HCT116 (cell line): ENCODE measurements around the gene CD84. TPM values are rescaled to one million over a fixed set of nuclear protein-coding genes. Genes with fewer than 3 reads are reported as not detected.
A peak's percentile ranks its signal among the peaks of the same experiment; 100 is the strongest.
"Not testable (repeated sequence)": the region's sequence is repeated elsewhere in the genome, so short reads cannot be mapped to it uniquely, and the experiment has no call there.

Experiments
- ATAC-seq: fragments of 200-7000 bp; cut with Tn5 transposase; 2 replicates; pipeline ENCODE4 v1.9.1; 2020; ENCODE audit warnings: mild to moderate bottlenecking, moderate library complexity
- BruUV-seq: library from RNA; stranded (reverse); fragments of 400-500 nt; replicated peaks from 2 replicates; lab custom pipeline; 2021; lab: Mats Ljungman, UMichigan
- CTCF ChIA-PET: fragments of 300-600 bp; sonication (Branson Sonifier 250); formaldehyde crosslinking; loops from one replicate; lab custom pipeline; 2021; ENCODE audit warnings: antibody characterized with exemption; lab: Charles Lee
- POLR2A ChIA-PET: fragments of 300-600, 350-600 bp; sonication (Branson Sonifier 250); formaldehyde crosslinking; loops from one replicate; lab custom pipeline; 2021; ENCODE audit warnings: antibody characterized with exemption; lab: Charles Lee
- RAD21 ChIA-PET, 2 experiments: fragments of 300-600 bp; sonication (Branson Sonifier 250); formaldehyde crosslinking; loops; one replicate each; lab custom pipeline; 2023; ENCODE audit warnings: low total read pairs in 2 of 2; ENCODE audit not compliant: uncharacterized antibody in 2 of 2, unreplicated experiment in 2 of 2, low non-redundant PET in 1 of 2; lab: Charles Lee
- DNase-seq: peaks from one replicate; pipeline ENCODE4 v3.0.0-alpha.2; 2010; ENCODE audit warnings: low read depth, low spot score
- H2AFZ ChIP-seq: fragments of 200-600 bp; shearing (Covaris generic), sonication (generic); 2 replicates; pipeline ENCODE4 v1.6.1; 2017; ENCODE audit warnings: low read depth, mixed run types, mixed read lengths, antibody characterized with exemption, low read length; ENCODE audit not compliant: poor library complexity, severe bottlenecking
- H3K27ac ChIP-seq: 2 replicates; pipeline ENCODE4 v1.5.1; 2012; ENCODE audit warnings: low read depth, low read length
- H3K27me3 ChIP-seq: fragments of 200-600 bp; sonication (generic); 2 replicates; pipeline ENCODE4 v1.6.1; 2016; ENCODE audit warnings: mixed run types, low read length, mixed read lengths; ENCODE audit not compliant: insufficient read depth
- H3K36me3 ChIP-seq, 2 experiments: fragments of 200-500 bp in 1 of 2; fragments of 200-600 bp in 1 of 2; sonication (Bioruptor generic) in 1 of 2; sonication (generic) in 1 of 2; 2 replicates each; pipeline versions ENCODE4 v1.5.1 to v1.6.1; 2014 to 2016; ENCODE audit warnings: low read length in 2 of 2, inconsistent platforms in 1 of 2, mixed read lengths in 1 of 2, mixed run types in 1 of 2; ENCODE audit not compliant: insufficient read depth in 2 of 2, control insufficient read depth in 1 of 2
- H3K4me1 ChIP-seq, 2 experiments: fragments of 200-600 bp in 1 of 2; sonication (generic) in 1 of 2; 2 replicates each; pipeline versions ENCODE4 v1.5.1 to v1.6.1; 2012 to 2017; ENCODE audit warnings: low read length in 2 of 2, inconsistent platforms in 1 of 2, mild to moderate bottlenecking in 1 of 2, mixed read lengths in 1 of 2, mixed run types in 1 of 2, moderate library complexity in 1 of 2; ENCODE audit not compliant: insufficient read depth in 2 of 2, control insufficient read depth in 1 of 2
- H3K4me2 ChIP-seq: fragments of 200-600 bp; sonication (generic); 2 replicates; pipeline ENCODE4 v1.6.1; 2017; ENCODE audit warnings: mixed run types, low read length, mixed read lengths
- H3K4me3 ChIP-seq, 2 experiments: fragments of 200-600 bp in 1 of 2; sonication (generic) in 1 of 2; replicated peaks in 1 of 2; 2 replicates each; pipeline ENCODE4 v1.5.1; 2011 to 2016; ENCODE audit warnings: low read length in 2 of 2, control low read depth in 1 of 2, low read depth in 1 of 2, mild to moderate bottlenecking in 1 of 2, mixed read lengths in 1 of 2, mixed run types in 1 of 2
- H3K79me2 ChIP-seq: fragments of 200-600 bp; sonication (generic); 2 replicates; pipeline ENCODE4 v1.6.1; 2017; ENCODE audit warnings: mild to moderate bottlenecking, mixed run types, low read length, moderate library complexity, mixed read lengths; ENCODE audit not compliant: insufficient read depth
- H3K9ac ChIP-seq: fragments of 200-600 bp; sonication (generic); 2 replicates; pipeline ENCODE4 v1.6.1; 2016; ENCODE audit warnings: low read length, mixed read lengths
- H3K9me2 ChIP-seq: fragments of 200-600 bp; sonication (generic), shearing (Covaris generic); 2 replicates; pipeline ENCODE4 v1.6.1; 2017; ENCODE audit warnings: mixed run types, mild to moderate bottlenecking, moderate library complexity; ENCODE audit not compliant: insufficient read depth
- H3K9me3 ChIP-seq, 2 experiments: fragments of 200-500 bp in 1 of 2; fragments of 200-600 bp in 1 of 2; sonication (Bioruptor generic) in 1 of 2; sonication (generic) in 1 of 2; 2 replicates each; pipeline ENCODE4 v1.6.1; 2014 to 2017; ENCODE audit warnings: low read length in 2 of 2, mixed read lengths in 2 of 2, inconsistent platforms in 1 of 2, low read depth in 1 of 2, mild to moderate bottlenecking in 1 of 2, mixed run types in 1 of 2, moderate library complexity in 1 of 2; ENCODE audit not compliant: control insufficient read depth in 1 of 2, insufficient read depth in 1 of 2
- H4K20me1 ChIP-seq: fragments of 200-600 bp; sonication (generic), shearing (Covaris generic); 2 replicates; pipeline ENCODE4 v1.6.1; 2017; ENCODE audit warnings: mixed run types, mild to moderate bottlenecking, moderate library complexity; ENCODE audit not compliant: insufficient read depth
- CTCF ChIP-seq, 3 experiments: fragments of 200-600 bp in 1 of 3; sonication (generic) in 1 of 3; IDR thresholded peaks in 2 of 3; conservative IDR thresholded peaks in 1 of 3; 2 replicates each; pipeline ENCODE4 v1.5.1; 2012 to 2017; ENCODE audit warnings: low read depth in 2 of 3, low read length in 2 of 3, antibody characterized with exemption in 1 of 3, borderline replicate concordance in 1 of 3, control low read depth in 1 of 3, mild to moderate bottlenecking in 1 of 3, mixed read lengths in 1 of 3, mixed run types in 1 of 3, moderate library complexity in 1 of 3; ENCODE audit not compliant: insufficient read depth in 1 of 3
- FOSL1 ChIP-seq: IDR thresholded peaks from 2 replicates; pipeline ENCODE4 v1.6.1; 2012; ENCODE audit warnings: low read depth
- MAX ChIP-seq: IDR thresholded peaks from 2 replicates; pipeline ENCODE4 v1.6.1; 2012
- SRF ChIP-seq: IDR thresholded peaks from 2 replicates; pipeline ENCODE4 v1.6.1; 2012; ENCODE audit warnings: low read depth
- ZFX ChIP-seq: fragments of 450-650 bp; IDR thresholded peaks from 2 replicates; pipeline ENCODE4 v1.6.1; 2017
- intact Hi-C: fragments of 100-400 bp; cut with micrococcal nuclease; formaldehyde crosslinking; loops from 2 replicates; pipeline ENCODE4 v1.10.0; 2022
- total RNA-seq: library from RNA; stranded (reverse); gene quantifications from one replicate; pipeline ENCODE4 v1.2.1, GENCODE V29; 2021; ENCODE audit not compliant: unreplicated experiment

The CD84 gene
- total RNA-seq, 1 experiment from 2014 or later, result 0.02 TPM

DNA sequence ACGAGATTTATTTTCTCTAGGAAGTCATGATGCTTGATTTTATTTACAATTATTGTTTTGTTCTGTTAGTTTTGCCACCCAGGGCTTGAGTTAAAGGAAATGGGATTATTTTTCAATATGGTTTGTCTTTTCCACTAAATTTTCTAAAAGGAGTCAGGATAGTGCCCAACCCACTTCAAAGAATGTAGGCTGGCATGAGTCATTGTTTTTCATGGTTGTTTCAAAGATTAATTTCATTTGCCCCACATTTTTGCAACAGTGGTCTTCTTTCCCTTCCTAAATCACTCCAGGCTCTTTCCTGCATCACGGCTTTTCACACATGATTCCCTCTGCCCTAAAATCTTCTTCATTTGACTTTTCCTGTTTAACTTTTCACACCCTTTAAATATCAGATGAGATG lies 58.7 kb downstream of the CD84 start:
- Histone ChIP-seq H3K27ac (no peak overlapping the region), H3K27me3 (no peaks in the 10 kb centered on the region), H3K4me2 (peak overlapping the region; percentile 58), H2AFZ (peak overlapping the region; percentile 91), H3K79me2 (no peaks in the 10 kb centered on the region), H3K36me3 (no peaks in the 10 kb centered on the region), H4K20me1 (no peaks in the 10 kb centered on the region), H3K9me3 (no peaks in the 10 kb centered on the region), H3K4me3 (no peak overlapping the region), H3K4me1 (peaks cover 13 to 20% of the 10 kb centered on the region in 2 experiments; a peak in 3 of 4 replicates), H3K9me2 (no peaks in the 10 kb centered on the region), H3K9ac (no peak overlapping the region)
- no TSS peak for BruUV-seq
- TF ChIP-seq ZFX (no peak), FOSL1 (peak; percentile 32; the same call in 1 of the 2 replicates)
- peak; percentile 54; the same call in 1 of the 2 replicates for ATAC-seq
- ChIA-PET POLR2A (no interaction called here), CTCF (no interaction called here), RAD21 (no interaction called here)
- no peak for DNase-seq
- intact Hi-C loops, result no loop called here

GRCh38 chr1:160519642-160520435 lies 59.5 kb downstream of the CD84 start:
- Histone ChIP-seq H2AFZ (peak overlapping the region; percentile 91), H3K36me3 (no peaks in the 10 kb centered on the region), H3K4me3 (no peak overlapping the region), H3K9me3 (no peaks in the 10 kb centered on the region), H3K27ac (no peak overlapping the region), H3K79me2 (no peaks in the 10 kb centered on the region), H3K9ac (0 out of 2 replicates have a peak overlapping the region, but pooled peaks have one; percentile 12), H4K20me1 (no peaks in the 10 kb centered on the region), H3K9me2 (no peaks in the 10 kb centered on the region), H3K27me3 (no peaks in the 10 kb centered on the region), H3K4me2 (peak overlapping the region; percentile 58), H3K4me1 (peaks cover 13 to 20% of the 10 kb centered on the region in 2 experiments; a peak in 3 of 4 replicates)
- ChIA-PET RAD21 (no interaction called here), CTCF (no interaction called here), POLR2A (no interaction called here)
- no TSS peak for BruUV-seq
- intact Hi-C loops, result no loop called here
- DNase-seq (no peak), ATAC-seq (peak; percentile 78)
- TF ChIP-seq SRF (no peak), MAX (peak; percentile 32; the same call in 1 of the 2 replicates), CTCF (IDR thresholded peaks at IDR 0.05 in 2 of 3, conservative IDR thresholded peaks at IDR 0.05 in 1 of 3; ENCODE audit: borderline replicate concordance in 1 of 3, insufficient read depth in 1 of 3, low read depth in 2 of 3, low read length in 2 of 3) (peak in 2 of 3 experiments; percentile 30 to 45; a peak in 2 of 6 replicates)

- H3K27ac ChIP-seq, H3K36me3 ChIP-seq, H4K20me1 ChIP-seq, H3K9ac ChIP-seq, H3K79me2 ChIP-seq, CTCF ChIA-PET, DNase-seq, H3K27me3 ChIP-seq, RAD21 ChIA-PET, H3K9me3 ChIP-seq, H2AFZ ChIP-seq, H3K9me2 ChIP-seq, H3K4me2 ChIP-seq, H3K4me3 ChIP-seq, ATAC-seq, POLR2A ChIA-PET, intact Hi-C loops, BruUV-seq: not testable (repeated sequence)
- H3K4me1 ChIP-seq, result peaks cover 13 to 20% of the 10 kb centered on the region in 2 experiments; a peak in 3 of 4 replicates
Measured at GRCh38 chr1:160517519-160517918, 61.8 kb downstream of the CD84 start.
